Right lobe of liver (tissue), 6 donors: ENCODE results near the gene DUSP8. TPM values are rescaled to one million over a fixed set of nuclear protein-coding genes. Genes with fewer than 3 reads are reported as not detected.

ENCODE experiments used
- ATAC-seq, 4 donors: fragments of 200-7000 bp; cut with Tn5 transposase; one replicate each; pipeline ENCODE4 v1.9.1; 2020; ENCODE audit warnings: mild to moderate bottlenecking in 4 of 4, moderate library complexity in 4 of 4
- DNase-seq, 3 donors: peaks; one replicate each; pipeline ENCODE4 v3.0.0-alpha.2; 2020
- H3K27ac ChIP-seq, 3 donors: fragments of 200-600 bp; one replicate each; pipeline ENCODE4 v1.8.0; 2022
- H3K27me3 ChIP-seq, 2 donors: fragments of 200-600 bp; one replicate each; pipeline ENCODE4 v1.8.0; 2022
- H3K36me3 ChIP-seq, 4 donors: fragments of 200-600 bp; sonication (generic) in 1 of 4; one replicate each; pipeline versions ENCODE4 v1.5.1 to v1.8.0; 2017 to 2022; ENCODE audit warnings: control low read depth in 1 of 4
- H3K4me1 ChIP-seq, 4 donors: fragments of 200-600 bp; sonication (generic) in 1 of 4; one replicate each; pipeline versions ENCODE4 v1.5.1 to v1.8.0; 2017 to 2022; ENCODE audit warnings: control low read depth in 1 of 4
- H3K4me3 ChIP-seq, 3 donors: fragments of 200-600 bp; one replicate each; pipeline ENCODE4 v1.8.0; 2022
- H3K9me3 ChIP-seq, 4 donors: fragments of 200-600 bp; sonication (generic) in 1 of 4; one replicate each; pipeline versions ENCODE4 v1.5.1 to v1.8.0; 2017 to 2022; ENCODE audit warnings: control low read depth in 1 of 4
- POLR2A ChIP-seq: fragments of 450-650 bp; IDR thresholded peaks from one replicate; pipeline ENCODE4 v1.6.1; 2017; ENCODE audit warnings: antibody characterized with exemption, mild to moderate bottlenecking
- WGBS: methylation state at CpG from one replicate; pipeline ENCODE4 v1.1.6; 2018; ENCODE audit warnings: low coverage, low lambda C conversion rate; ENCODE audit not compliant: insufficient coverage; ENCODE audit errors: missing lambda C conversion rate; 5-methylcytosine and 5-hydroxymethylcytosine counted together
- intact Hi-C, 2 donors: fragments of 100-400 bp; cut with DNase I; formaldehyde crosslinking; loops; one replicate each; pipeline versions ENCODE4 v1.11.2 to v1.14.1; 2022
- total RNA-seq, 6 experiments: library from RNA; depleted of rRNA in 2 of 6; stranded (reverse); fragments of >200 nt in 2 of 6; fragmentation: NEBNext Ultra II Directional in 3 of 6; extraction: Animal tissue kit (Norgen Biotek cat#: 25700) in 3 of 6; gene quantifications; one replicate each; pipeline versions ENCODE4 v1.1.0 to v1.2.4, GENCODE V29; 2016 to 2023
- TF ChIP-seq, protein P1 (sequence below), 4 donors: fragments of 200-600 bp in 3 of 4; fragments of 450-650 bp in 1 of 4; IDR thresholded peaks; one replicate each; pipeline versions ENCODE4 v1.5.1 to v1.8.0; 2016 to 2022; ENCODE audit warnings: antibody characterized with exemption in 4 of 4, mild to moderate bottlenecking in 2 of 4
- donor health status: DM: no; HTN: yes; CAD: no.
- donor health status: DM: no; HTN: no; CAD: no.
- donor health status: DM: no; HTN: no; CAD: no.
- donor health status: DM: no; HTN: yes; CAD: no.
- donor health status: DM: no; HTN: yes; CAD: no.

The DUSP8 gene
- total RNA-seq, 6 experiments from 2014 or later: 0.22 to 13.7 (median 4.4) TPM

DNA sequence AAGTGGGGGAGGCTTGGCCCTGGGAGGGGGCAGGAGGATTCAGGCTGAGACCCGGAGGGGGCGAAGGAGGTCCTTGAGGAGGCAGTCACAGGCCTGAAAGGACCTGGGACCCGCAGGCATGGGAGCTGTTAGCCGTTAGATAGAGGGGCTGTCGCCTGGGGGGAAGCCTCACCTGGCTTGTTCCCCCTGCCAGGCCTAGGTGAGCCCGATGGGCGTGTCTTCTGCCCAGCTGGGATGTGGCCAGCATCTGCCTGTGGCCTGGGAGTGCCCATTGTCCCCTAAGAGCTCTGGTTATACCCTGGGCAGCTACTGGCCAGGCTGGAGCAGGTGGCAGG, 1.8 kb upstream of the DUSP8 start:
- peak; percentile 80 to 87 (median 81) for DNase-seq
- Histone ChIP-seq H3K27ac (peak overlapping the region; percentile 15 to 48 (median 31)), H3K4me1 (peaks cover 0 to 19% (median 5%) of the 10 kb centered on the region in 4 donors), H3K27me3 (no peaks in the 10 kb centered on the region), H3K4me3 (peak overlapping the region in 2 of 3 donors; percentile 45), H3K9me3 (no peaks in the 10 kb centered on the region), H3K36me3 (no peaks in the 10 kb centered on the region)
- intact Hi-C loops: loop anchor here in 1 of 2 donors (10.0 kb wide), 1 partner anchor 119 kb away; no protein-coding TSS in a partner anchor
- peak; percentile 77 to 80 (median 78) for ATAC-seq
- 0% methylated on average over 1 of the region's 7 CpGs for WGBS
- peak; percentile 77 for TF ChIP-seq POLR2A
- TF ChIP-seq, protein P1, sequence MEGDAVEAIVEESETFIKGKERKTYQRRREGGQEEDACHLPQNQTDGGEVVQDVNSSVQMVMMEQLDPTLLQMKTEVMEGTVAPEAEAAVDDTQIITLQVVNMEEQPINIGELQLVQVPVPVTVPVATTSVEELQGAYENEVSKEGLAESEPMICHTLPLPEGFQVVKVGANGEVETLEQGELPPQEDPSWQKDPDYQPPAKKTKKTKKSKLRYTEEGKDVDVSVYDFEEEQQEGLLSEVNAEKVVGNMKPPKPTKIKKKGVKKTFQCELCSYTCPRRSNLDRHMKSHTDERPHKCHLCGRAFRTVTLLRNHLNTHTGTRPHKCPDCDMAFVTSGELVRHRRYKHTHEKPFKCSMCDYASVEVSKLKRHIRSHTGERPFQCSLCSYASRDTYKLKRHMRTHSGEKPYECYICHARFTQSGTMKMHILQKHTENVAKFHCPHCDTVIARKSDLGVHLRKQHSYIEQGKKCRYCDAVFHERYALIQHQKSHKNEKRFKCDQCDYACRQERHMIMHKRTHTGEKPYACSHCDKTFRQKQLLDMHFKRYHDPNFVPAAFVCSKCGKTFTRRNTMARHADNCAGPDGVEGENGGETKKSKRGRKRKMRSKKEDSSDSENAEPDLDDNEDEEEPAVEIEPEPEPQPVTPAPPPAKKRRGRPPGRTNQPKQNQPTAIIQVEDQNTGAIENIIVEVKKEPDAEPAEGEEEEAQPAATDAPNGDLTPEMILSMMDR (IDR thresholded peaks at IDR 0.05): no peak

DNA sequence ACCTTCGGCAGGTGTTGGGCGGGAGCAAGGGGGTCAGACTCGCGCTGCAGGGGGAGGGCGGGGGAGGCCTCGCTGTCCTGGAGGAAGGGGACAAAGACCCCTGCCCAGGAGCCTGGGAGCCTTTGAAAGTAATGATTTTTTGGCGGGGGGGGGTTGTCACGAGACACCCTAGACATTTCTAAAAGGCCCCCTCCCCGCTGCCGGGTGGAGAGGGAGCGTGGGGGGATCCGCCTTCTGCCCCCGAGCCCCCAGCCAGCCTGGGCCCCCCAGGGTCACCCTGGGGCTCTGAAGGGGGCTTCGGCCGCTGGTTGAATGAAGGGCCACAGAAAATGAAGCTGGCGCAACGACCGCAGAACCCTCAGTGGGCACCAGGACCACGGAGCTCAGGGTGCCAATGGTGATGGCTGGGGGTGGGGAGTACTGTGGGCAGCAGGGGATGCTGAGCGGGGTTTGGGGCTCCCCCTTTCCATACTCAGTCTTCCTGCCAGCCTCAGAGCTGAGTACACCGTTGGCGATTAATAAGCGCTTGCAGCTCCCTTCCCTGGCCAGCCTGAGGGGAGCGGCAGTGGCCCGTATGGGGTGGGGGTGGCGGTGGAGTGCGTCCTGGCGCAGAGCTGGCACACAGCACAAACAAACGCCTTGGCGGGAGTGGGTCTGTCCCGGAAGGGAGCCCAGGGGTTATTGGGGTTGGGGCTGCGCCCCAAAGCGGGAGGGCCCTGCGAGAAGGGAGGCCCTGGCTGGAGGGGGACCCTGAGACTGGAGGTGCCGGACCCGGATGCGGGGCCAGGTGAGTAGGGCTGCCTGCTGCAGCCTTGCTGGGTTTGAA, 1.2 kb upstream of the DUSP8 start:
- Histone ChIP-seq H3K27ac (peak overlapping the region; percentile 6 to 48 (median 15)), H3K9me3 (no peaks in the 10 kb centered on the region), H3K36me3 (no peaks in the 10 kb centered on the region), H3K4me1 (peaks cover 0 to 19% (median 5%) of the 10 kb centered on the region in 4 donors), H3K4me3 (peak overlapping the region; percentile 40 to 45 (median 43)), H3K27me3 (no peaks in the 10 kb centered on the region)
- intact Hi-C loops: loop anchor here in 1 of 2 donors (10.0 kb wide), 1 partner anchor 118 kb away; no protein-coding TSS in a partner anchor
- 2% methylated on average over 20 of the region's 37 CpGs for WGBS
- peak in 3 of 4 donors; percentile 1 to 23 (median 4) for ATAC-seq
- TF ChIP-seq, protein P1 (IDR thresholded peaks at IDR 0.05): no peak
- TF ChIP-seq POLR2A: no peak
- DNase-seq: peak in 1 of 3 donors; percentile 36

DNA sequence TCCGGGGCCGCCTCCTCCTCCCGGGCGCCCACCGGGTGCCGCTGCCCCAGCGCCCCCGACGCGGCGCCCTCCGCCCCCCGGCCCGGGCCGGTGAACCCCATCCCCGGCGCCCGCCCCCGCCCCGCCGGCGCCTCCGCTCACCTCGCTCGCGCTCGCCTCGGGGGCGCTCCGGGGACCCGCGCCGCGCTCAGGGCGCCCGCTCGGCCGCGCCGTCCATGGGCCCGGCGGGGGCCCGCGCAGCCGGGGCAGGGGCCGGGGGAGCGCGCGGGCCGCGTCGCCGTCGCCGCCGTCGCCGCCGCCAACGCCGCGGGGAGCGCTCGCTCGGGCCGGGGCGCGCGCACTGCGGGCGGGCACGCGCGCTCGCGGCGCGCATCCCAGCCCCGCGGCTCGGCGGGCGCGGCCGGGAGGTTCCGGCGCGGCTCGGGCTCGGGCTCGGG, 293 bp downstream of the DUSP8 start:
- Histone ChIP-seq H3K27me3 (no peaks in the 10 kb centered on the region), H3K9me3 (no peaks in the 10 kb centered on the region), H3K4me3 (peak overlapping the region; percentile 32 to 65 (median 36)), H3K4me1 (peaks cover 0 to 19% (median 5%) of the 10 kb centered on the region in 4 donors), H3K27ac (no peak overlapping the region), H3K36me3 (no peaks in the 10 kb centered on the region)
- DNase-seq: peak in 1 of 3 donors; percentile 23
- no peak for ATAC-seq
- intact Hi-C loops: loop anchor here in 1 of 2 donors (10.0 kb wide), 1 partner anchor 117 kb away; no protein-coding TSS in a partner anchor
- TF ChIP-seq, protein P1 (IDR thresholded peaks at IDR 0.05): no peak
- WGBS: 0% methylated on average over 3 of the region's 91 CpGs

DNA sequence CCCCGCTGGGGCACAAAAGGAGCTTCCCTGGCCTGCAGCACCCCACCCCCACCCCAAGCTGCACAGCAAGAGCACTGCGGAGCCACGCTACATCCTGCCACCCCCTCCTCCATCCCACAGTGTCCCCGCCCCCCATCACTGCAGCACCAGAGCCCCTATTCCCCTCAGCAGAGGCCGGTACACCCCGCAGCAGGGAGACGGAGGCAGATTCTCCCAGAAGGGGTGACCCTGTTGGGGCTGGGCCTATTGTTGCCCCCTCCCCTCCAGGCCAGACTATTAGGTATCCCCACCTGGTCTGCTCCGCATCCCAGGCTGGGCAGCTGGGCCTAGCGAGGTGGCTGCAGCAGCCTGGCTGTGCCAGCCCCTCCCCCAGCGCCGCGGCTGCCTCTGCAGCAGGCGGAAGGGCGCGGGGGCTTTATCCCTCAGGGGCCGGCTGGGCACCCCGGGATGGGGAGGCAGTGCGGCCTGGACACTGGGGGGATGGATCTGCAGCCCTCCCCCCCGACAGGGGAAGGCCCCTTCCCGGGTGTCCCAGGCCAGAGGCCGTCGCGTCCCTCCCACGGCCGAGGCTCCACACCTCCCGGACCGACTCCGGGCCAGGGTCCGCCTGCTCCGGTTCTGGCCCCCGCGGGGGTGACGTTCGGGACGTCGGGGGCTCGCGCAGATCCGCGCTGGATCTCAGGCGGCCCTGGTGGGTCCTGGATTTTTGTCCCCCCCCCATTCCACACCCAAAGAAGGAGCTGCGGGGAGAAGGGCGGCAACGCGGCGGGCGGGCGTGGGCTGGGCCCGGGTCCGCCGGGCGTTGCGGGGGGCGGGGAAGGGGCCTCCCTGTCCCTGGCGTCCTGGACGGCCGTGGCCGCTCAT, 943 bp downstream of the DUSP8 start:
- Histone ChIP-seq H3K36me3 (no peaks in the 10 kb centered on the region), H3K9me3 (no peaks in the 10 kb centered on the region), H3K27me3 (no peaks in the 10 kb centered on the region), H3K4me3 (peak overlapping the region; percentile 32 to 65 (median 36)), H3K27ac (no peak overlapping the region), H3K4me1 (peaks cover 0 to 19% (median 5%) of the 10 kb centered on the region in 4 donors)
- TF ChIP-seq, protein P1 (IDR thresholded peaks at IDR 0.05): no peak
- no peak for TF ChIP-seq POLR2A
- ATAC-seq (no peak), DNase-seq (peak in 1 of 3 donors; percentile 37)
- WGBS: 14% methylated on average over 10 of the region's 58 CpGs
- intact Hi-C loops: loop anchor here in 1 of 2 donors (10.0 kb wide), 1 partner anchor 116 kb away; no protein-coding TSS in a partner anchor
